HG03432 (cell line): ENCODE results near the gene P4HB.

ENCODE experiments used
- ATAC-seq: cut with Tn5 transposase; IDR thresholded peaks from one replicate; pipeline ENCODE4 v1.9.1; 2021; ENCODE audit warnings: mild to moderate bottlenecking, moderate library complexity; ENCODE audit not compliant: unreplicated experiment

P4HB gene

GRCh38 chr17:81833160-81833920 is 27.0 kb downstream of the P4HB start, which contains the start of gene MCRIP1:
MCRIP1 (minus strand) TSS chr17:81833291; CDS start chr17:81824506, 8,785 bp downstream.
- peak; percentile 73 for ATAC-seq

GRCh38 chr17:81832608-81833159 is 27.7 kb downstream of the P4HB start:
- ATAC-seq: peak; percentile 21

GRCh38 chr17:81831957-81832607 is 28.3 kb downstream of the P4HB start:
- ATAC-seq: peak; percentile 6

GRCh38 chr17:81831563-81831956 is 28.8 kb downstream of the P4HB start:
- ATAC-seq: no peak

GRCh38 chr17:81829858-81830257 is 30.5 kb downstream of the P4HB start:
- no peak for ATAC-seq

- no peak for ATAC-seq
These were observed 31.7 kb downstream of the P4HB start for GRCh38 chr17:81828656-81829055.

GRCh38 chr17:81825841-81826466 is 34.4 kb downstream of the P4HB start:
- no peak for ATAC-seq

- no peak for ATAC-seq
These were observed 35.7 kb downstream of the P4HB start for GRCh38 chr17:81824595-81824994.

GRCh38 chr17:81823820-81824550 is 36.4 kb downstream of the P4HB start:
- no peak for ATAC-seq

GRCh38 chr17:81822996-81823819 is 37.1 kb downstream of the P4HB start:
- ATAC-seq: no peak

GRCh38 chr17:81822312-81822637 is 38.1 kb downstream of the P4HB start:
- no peak for ATAC-seq

- ATAC-seq: no peak
These were observed 38.6 kb downstream of the P4HB start for GRCh38 chr17:81821603-81822311.

- no peak for ATAC-seq
These were observed 39.2 kb downstream of the P4HB start for GRCh38 chr17:81821147-81821546.

- ATAC-seq: no peak
These were observed 40.6 kb downstream of the P4HB start for GRCh38 chr17:81819708-81820107.

- no peak for ATAC-seq
These were observed 42.6 kb downstream of the P4HB start for GRCh38 chr17:81817758-81818147.

- no peak for ATAC-seq
These were observed 44.7 kb downstream of the P4HB start for GRCh38 chr17:81815646-81815986.

- no peak for ATAC-seq
These were observed 45.3 kb downstream of the P4HB start for GRCh38 chr17:81814748-81815645.

GRCh38 chr17:81813861-81814683 is 46.3 kb downstream of the P4HB start:
- ATAC-seq: no peak
